A549 (cell line): ENCODE measurements around the gene PTPRK.

ENCODE experiments used
- CBX2 ChIP-seq: fragments of 200-600 bp; sonication (generic); IDR thresholded peaks from 2 replicates; pipeline ENCODE4 v1.6.1; 2016; ENCODE audit warnings: low read depth, mild to moderate bottlenecking, borderline replicate concordance
- CHD4 ChIP-seq: fragments of 200-600 bp; sonication (generic); IDR thresholded peaks from 2 replicates; pipeline ENCODE4 v1.6.1; 2016; ENCODE audit warnings: antibody characterized with exemption, mild to moderate bottlenecking, borderline replicate concordance
- RNF2 ChIP-seq: fragments of 200-600 bp; sonication (generic); IDR thresholded peaks from 2 replicates; pipeline ENCODE4 v1.6.1; 2016; ENCODE audit warnings: low read depth, mild to moderate bottlenecking, antibody characterized with exemption, moderate library complexity, borderline replicate concordance
- TF ChIP-seq, protein P1 (sequence below): fragments of >200 bp; sonication (Bioruptor Twin); formaldehyde crosslinking; IDR thresholded peaks from 3 replicates; pipeline ENCODE4 v1.5.1; 2016

DNA sequence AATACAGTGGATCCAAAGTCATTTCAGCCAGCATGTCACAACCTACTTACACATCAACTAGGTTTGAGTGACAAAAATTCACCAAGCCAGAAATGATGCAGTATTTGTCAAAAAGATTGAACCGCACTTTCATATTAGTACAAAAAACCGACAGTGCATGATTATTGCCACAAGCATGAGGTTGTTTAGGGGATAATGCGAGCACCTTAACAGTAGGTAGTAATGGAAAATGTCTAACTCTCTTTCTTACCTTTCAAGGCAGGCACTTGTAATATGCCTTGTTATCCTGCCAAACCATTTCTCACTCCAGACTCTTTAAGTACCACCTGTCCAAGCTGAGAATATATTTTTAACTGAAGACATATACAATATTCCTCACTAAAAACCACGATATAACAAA is 349.2 kb downstream of the PTPRK start:
- TF ChIP-seq CHD4 (no peak), CBX2 (no peak), RNF2 (no peak)
- TF ChIP-seq, protein P1, sequence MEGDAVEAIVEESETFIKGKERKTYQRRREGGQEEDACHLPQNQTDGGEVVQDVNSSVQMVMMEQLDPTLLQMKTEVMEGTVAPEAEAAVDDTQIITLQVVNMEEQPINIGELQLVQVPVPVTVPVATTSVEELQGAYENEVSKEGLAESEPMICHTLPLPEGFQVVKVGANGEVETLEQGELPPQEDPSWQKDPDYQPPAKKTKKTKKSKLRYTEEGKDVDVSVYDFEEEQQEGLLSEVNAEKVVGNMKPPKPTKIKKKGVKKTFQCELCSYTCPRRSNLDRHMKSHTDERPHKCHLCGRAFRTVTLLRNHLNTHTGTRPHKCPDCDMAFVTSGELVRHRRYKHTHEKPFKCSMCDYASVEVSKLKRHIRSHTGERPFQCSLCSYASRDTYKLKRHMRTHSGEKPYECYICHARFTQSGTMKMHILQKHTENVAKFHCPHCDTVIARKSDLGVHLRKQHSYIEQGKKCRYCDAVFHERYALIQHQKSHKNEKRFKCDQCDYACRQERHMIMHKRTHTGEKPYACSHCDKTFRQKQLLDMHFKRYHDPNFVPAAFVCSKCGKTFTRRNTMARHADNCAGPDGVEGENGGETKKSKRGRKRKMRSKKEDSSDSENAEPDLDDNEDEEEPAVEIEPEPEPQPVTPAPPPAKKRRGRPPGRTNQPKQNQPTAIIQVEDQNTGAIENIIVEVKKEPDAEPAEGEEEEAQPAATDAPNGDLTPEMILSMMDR = no peak
